ENCODE data around the gene CCRL2. TPM values are rescaled to one million over a fixed set of nuclear protein-coding genes. Genes with fewer than 3 reads are reported as not detected.

The CCRL2 gene
- total and polyA plus RNA-seq, 2 of the 8 experiments (the other 6 are each of a cell fraction or from before 2014, with no cell fraction given): not detected

DNA sequence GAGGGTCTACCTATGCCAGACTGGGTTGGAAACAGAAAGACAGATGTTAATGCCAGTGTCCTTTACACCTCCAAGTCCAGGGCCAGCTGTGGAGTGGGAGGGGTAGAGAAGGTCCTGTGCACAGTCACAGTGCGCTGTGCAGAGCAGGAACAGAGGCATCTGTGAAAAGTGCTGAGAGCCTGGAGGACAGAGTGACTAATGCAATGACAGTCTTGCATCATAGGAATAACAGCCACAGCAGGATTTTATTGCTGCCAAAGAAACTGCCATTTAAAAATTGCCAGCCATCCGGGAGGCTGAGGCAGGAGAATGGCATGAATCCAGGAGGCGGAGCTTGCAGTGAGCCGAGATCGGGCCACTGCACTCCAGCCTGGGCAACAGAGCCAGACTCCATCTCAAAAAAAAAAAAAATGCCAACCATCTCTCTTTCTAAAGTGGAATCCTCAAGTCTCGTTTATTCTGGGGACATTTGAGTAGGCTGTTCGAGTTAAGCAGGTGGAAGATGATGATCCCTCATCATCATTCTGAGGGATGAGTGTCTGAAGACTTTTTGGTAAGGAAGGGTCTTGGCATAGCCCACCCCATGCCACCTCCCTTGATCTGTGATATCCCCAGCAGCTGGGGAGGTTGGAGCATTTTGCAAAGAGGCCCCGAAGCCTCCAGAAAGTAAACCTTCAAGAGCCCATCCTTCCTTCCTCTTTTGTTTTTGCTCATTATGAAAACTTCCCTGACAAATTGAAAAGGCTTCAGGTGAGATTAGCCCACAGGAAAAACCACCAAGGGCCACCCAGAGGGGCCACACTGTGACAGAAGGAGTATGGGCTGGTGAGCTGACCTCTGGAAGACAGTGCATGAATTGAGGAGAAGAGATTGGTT, 45.4 kb upstream of the CCRL2 start (continued):
- TF ChIP-seq CTBP2 (IDR thresholded peaks at IDR 0.05; ENCODE audit: borderline replicate concordance, insufficient read depth, insufficient read length, low read length) (no peak), ATF3 (IDR thresholded peaks at IDR 0.05; ENCODE audit: insufficient read depth, low read depth, low read length) (no peak), CHD2 (IDR thresholded peaks at IDR 0.05; ENCODE audit: low read length) (no peak), KDM4A (IDR thresholded peaks at IDR 0.05; ENCODE audit: low read depth, low read length, severe bottlenecking) (no peak), TEAD4 (IDR thresholded peaks at IDR 0.05; ENCODE audit: low read depth, low read length) (no peak), BCL11A (IDR thresholded peaks at IDR 0.05; ENCODE audit: low read depth in 2 of 2, low read length in 2 of 2) (no peak)

Data from H1 (cell line).